ENCODE measurements around the gene TRMT13.
"Not testable (repeated sequence)": the region's sequence is repeated elsewhere in the genome, so short reads cannot be mapped to it uniquely, and the experiment has no call there.

Gene TRMT13

GRCh38 chr1:100164702-100165101 lies 31.7 kb downstream of the TRMT13 start:
- DNase-seq = no peak

GRCh38 chr1:100168051-100168450 lies 35.1 kb downstream of the TRMT13 start:
- no peak for DNase-seq

GRCh38 chr1:100177295-100178041 lies 44.5 kb downstream of the TRMT13 start:
- no peak for DNase-seq

- DNase-seq = no peak
Measured at GRCh38 chr1:100178091-100178490, 45.1 kb downstream of the TRMT13 start, which contains the start of gene LRRC39. TSS of gene LRRC39 (minus strand) at chr1:100178256. CDS start at chr1:100168516, 9,740 bp downstream.

- no peak for DNase-seq
Measured at GRCh38 chr1:100183370-100183769, 50.4 kb downstream of the TRMT13 start.

GRCh38 chr1:100184536-100184935 lies 51.6 kb downstream of the TRMT13 start:
- no peak for DNase-seq

GRCh38 chr1:100187912-100188311 lies 54.9 kb downstream of the TRMT13 start:
- no peak for DNase-seq

GRCh38 chr1:100188617-100189016 lies 55.7 kb downstream of the TRMT13 start:
- DNase-seq = no peak

- no peak for DNase-seq
Measured at GRCh38 chr1:100198596-100198995, 65.6 kb downstream of the TRMT13 start.

- DNase-seq = not testable (repeated sequence)
Measured at GRCh38 chr1:100200060-100200459, 67.1 kb downstream of the TRMT13 start.
